Endometrium (tissue), 2 donors: ENCODE data around the gene CIITA.
"Not testable (repeated sequence)": the region's sequence is repeated elsewhere in the genome, so short reads cannot be mapped to it uniquely, and the experiment has no call there.

ENCODE experiments used
- FAIRE-seq: peaks from 2 replicates; lab custom pipeline; 2012; peaks lifted over from hg19 to GRCh38; lab: Jason Lieb, UNC
- donor health status: control.
- donor health status: control.

Gene CIITA

DNA sequence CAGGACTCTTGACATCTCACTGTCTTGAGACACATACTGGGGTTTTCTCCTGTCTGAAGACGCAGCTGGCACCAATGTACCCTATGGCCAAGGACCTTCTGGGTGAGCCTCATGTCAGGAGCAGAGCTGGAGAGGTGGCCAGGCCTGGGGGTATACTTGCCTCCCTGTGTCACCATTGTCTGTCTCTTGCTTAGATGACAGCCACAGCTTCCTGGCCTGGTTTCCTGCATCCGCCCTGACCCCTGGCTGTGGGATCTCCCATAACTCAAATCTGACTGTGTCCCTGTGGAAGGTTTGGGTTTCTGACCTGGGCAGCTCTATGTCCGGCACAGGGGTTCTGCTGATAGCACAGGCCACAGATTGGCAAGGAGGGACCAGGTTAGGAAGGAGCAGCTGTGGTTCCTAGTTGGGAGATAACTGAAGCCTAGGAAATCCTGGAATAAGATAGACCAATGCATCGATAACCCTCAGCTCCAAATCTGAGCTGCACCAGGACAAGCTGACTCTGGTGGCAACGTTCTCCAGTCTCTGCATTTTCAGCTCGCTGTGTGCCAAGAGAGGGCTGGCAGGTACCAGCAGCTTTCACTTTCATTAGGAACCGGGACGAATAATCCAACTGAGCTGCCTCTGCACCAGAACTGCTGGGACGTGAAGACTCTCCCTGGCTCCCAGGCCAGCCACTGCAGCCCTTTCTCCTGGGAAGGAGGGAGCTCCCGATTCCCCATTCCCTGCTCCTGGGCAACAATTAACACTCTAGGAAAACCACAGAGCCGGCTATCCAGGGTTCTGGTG, 60.3 kb downstream of the CIITA start:
- FAIRE-seq: no peak

GRCh38 chr16:10938321-10938720, 61.3 kb downstream of the CIITA start:
- FAIRE-seq: no peak

DNA sequence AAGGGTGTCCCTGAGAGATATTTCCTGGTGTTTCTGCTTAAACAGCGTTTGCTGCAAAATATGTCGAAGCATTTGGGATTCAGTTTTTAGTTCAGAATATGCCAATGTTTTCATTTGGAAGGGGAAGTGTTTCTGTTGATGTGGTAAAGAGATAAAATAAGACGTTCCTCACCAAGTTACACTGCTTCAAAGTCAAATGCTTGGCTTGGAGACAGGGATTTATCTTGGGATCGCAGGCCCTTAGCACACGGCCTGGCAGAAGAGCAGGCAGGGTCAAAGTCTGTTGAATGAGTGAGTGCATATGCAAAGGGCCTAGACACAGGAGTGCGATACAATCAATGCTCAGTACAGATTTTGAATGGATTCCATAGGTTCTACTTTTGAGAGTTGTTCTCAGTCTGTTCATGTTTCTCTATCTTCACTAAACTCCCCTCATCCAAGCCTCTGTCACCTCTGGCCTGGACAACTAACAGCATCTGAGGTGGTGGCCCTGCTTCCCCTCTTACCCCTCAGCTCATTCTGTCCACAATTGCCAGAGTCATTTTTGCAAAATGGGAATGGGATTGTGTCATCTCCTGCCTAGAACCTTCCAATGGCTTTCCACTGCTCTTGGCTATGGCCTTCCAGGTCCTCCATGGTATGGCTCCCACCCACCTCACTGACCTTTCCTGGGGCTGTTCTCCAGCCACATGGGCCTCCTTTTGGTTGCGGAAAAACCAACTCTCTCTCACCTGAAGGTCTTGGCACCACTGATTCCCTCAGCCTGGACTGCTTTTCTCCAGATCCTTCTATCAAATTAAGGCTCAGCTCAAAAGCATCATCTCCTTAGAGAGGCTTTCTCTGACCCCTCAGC, 62.0 kb downstream of the CIITA start:
- no peak for FAIRE-seq

- no peak for FAIRE-seq
Observed at GRCh38 chr16:10939649-10940234, 62.7 kb downstream of the CIITA start.

- FAIRE-seq: no peak
Observed at GRCh38 chr16:10940501-10941079, 63.6 kb downstream of the CIITA start.

GRCh38 chr16:10941127-10941933, 64.3 kb downstream of the CIITA start:
- FAIRE-seq: no peak

DNA sequence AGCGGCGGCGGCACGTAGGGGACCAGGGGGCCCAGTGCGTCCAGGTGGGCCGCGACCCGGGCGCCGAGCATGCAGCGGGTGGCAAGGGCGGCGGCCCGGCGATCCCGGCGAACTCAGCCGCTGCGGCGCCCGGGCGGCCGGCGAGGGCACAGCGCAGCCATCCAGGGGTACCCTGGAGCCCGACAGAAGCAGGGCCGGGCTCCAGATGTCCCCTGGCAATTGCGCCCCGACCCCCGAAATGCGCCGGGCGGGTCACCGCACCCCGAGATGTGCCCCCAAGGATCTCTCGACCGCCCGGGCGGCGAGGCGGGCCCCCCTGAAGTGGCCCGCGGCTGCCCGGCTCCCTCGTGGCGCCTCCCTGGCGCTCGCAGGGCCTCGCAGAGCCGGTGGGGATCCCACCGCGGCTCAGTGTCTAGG, 64.9 kb downstream of the CIITA start:
- not testable (repeated sequence) for FAIRE-seq

GRCh38 chr16:10942352-10943063, 65.5 kb downstream of the CIITA start, which contains the start of gene DEXI:
TSS of gene DEXI (minus strand) at chr16:10942468. CDS start at chr16:10942005, 463 bp downstream.
- FAIRE-seq: no peak

DNA sequence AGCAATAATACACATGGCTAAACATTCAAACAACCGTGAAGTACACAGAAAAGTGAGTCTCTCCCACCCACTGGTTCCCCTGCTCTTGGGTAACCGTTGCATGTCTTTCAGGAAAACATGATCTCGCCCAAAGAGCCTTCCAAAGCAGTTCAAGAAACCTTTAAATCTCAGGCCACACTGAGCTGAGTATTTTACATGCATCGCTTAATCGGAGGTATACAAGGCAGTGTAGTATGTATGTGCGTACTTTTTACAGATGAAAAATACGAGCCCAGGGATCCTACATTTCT, 66.0 kb downstream of the CIITA start:
- FAIRE-seq: no peak

DNA sequence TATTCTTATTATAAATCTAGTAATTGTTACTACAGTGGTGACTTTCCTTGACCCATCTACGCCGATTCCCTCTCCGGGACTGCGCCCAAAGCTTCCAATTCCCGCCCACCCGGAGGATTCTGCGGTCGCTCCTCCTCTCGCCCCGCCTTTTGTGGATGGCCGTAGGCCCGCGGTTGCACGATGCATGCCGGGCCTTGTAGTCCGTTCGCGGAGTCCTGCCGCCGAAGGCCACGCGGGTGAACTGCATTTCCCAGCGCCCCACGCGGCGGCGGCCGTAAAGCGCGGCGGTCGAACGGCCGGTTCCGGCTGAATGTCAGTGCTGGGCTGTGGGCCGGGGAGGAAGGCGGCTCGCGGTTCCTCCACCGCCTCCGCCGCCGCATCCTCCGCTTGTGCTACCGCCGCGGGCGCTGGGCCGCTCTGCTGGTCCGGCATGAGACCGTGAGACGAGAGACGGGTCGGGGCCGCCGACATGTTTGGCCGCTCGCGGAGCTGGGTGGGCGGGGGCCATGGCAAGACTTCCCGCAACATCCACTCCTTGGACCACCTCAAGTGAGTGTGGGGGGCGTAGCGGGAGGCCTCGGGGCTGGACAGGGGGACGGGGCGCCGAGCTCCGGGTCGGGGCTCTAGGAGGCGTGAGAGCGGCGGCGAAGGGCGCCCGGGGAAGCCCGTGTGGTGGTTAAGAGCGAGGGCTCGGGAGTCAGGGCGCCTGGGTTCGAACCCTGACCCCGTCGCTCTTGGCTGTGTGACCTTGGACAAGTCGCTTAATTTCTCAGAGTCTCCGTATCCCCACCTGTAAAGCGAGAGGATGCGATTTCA, 67.5 kb downstream of the CIITA start, which contains the start of gene CLEC16A:
TSS of gene CLEC16A (plus strand) at position 316 of the 816 bp plus-strand sequence. CDS start at position 470, 154 bp downstream.
- peak; percentile 88 for FAIRE-seq

DNA sequence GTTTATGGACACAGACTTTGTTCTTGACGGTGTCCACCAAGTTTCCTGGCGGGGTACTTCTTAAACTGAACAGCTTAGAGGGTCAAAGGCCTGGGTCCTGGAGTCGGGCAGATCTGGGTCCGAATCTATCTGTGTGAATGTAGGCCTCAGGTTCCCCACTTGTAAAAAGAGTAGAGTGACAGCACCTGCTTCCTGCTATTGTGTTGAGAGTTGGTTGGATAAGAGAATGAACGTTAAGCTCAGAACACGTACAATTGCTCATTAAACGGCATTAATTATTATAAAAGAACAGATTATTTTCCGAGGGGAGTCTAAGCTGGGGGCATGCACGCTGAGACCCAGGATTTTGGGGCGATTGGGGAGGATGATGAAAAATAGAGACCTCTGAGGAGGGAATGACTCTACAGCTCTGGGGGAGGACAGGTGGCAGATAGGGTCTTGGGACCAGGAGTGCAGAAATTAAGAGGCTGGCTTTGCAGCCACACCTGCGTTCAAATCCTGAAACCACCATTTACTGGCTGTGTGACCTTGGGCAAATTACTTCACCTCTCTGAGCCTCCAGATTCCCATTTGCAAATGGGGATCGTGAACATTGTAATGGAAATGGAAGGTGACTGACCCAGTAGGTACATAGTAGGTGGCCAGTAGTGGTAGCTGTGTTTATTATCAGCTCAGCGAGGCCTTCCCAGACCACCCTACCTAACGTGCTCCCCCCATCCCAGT, 68.2 kb downstream of the CIITA start:
- no peak for FAIRE-seq

- FAIRE-seq: no peak
Observed at GRCh38 chr16:10946308-10946707, 69.3 kb downstream of the CIITA start.

- no peak for FAIRE-seq
Observed at GRCh38 chr16:10947211-10947787, 70.3 kb downstream of the CIITA start.

DNA sequence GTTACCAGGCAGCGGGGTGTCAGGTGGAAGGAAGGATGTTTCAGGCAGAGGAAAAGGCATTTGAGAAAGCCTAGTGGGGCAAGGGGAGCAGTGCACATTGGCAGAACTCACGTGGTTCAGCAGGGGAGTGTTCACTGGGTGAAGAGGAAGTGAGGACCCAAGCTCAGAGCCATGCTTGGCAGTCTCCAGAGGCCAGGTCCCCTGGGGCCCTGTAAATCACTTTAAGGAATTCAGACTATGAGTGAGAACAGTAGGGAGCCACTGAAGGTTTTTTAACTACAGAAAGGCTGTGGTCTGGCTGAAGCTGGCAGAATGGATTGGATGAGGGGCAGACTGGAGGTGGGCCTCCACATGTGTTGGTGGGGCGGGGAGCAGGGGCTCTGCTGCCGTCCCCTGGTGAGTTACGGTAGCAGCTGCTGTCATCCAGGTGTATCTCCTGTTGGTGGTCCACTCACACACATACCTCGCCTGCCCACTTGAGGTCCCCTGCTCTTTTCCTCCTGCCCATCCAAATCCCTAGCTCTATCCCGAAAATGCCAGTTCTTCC, 72.5 kb downstream of the CIITA start:
- FAIRE-seq: no peak

- no peak for FAIRE-seq
Observed at GRCh38 chr16:10950393-10950792, 73.4 kb downstream of the CIITA start.

- FAIRE-seq: no peak
Observed at GRCh38 chr16:10951026-10951425, 74.0 kb downstream of the CIITA start.

- no peak for FAIRE-seq
Observed at GRCh38 chr16:10954903-10955302, 77.9 kb downstream of the CIITA start.

- FAIRE-seq: no peak
Observed at GRCh38 chr16:10957771-10958482, 80.9 kb downstream of the CIITA start.
